ENCODE data around the gene SHISA5. TPM values are rescaled to one million over a fixed set of nuclear protein-coding genes. Genes with fewer than 3 reads are reported as not detected.

Gene SHISA5
- total and polyA plus RNA-seq, 2 of the 4 experiments (the other 2 are of a cell fraction): 82.3 to 162 TPM

GRCh38 chr3:48437812-48438211 lies 66.2 kb downstream of the SHISA5 start:
- no peaks in the 10 kb centered on the region for H3K9me3 ChIP-seq (ENCODE audit: control insufficient read depth, insufficient read depth, low read length)
- peaks cover 17% of the 10 kb centered on the region for H3K36me3 ChIP-seq (ENCODE audit: control insufficient read depth, insufficient read depth, low read length)
- no peak overlapping the region for H2AK9ac ChIP-seq (replicated peaks; ENCODE audit: low read depth, low read length, poor library complexity)
- H3K4me2 ChIP-seq (ENCODE audit: low read depth, low read length): no peak overlapping the region
- no peak overlapping the region for H3K27ac ChIP-seq (ENCODE audit: insufficient read depth, low read length)
- no peak for DNase-seq
- H3K4me3 ChIP-seq (ENCODE audit: insufficient read depth, low read depth, low read length): no peak overlapping the region
- no peak overlapping the region for H2BK20ac ChIP-seq (ENCODE audit: low read depth, low read length)
- no peak overlapping the region for H2AK5ac ChIP-seq (ENCODE audit: low read depth, low read length)
- no peak overlapping the region for H2BK15ac ChIP-seq (ENCODE audit: low read depth, low read length)
- 0 out of 2 replicates have a peak, but pooled peaks cover 2% of the 10 kb centered on the region for H3K4me1 ChIP-seq (ENCODE audit: control insufficient read depth, insufficient read depth, low read length)
- ChIA-PET CTCF (no interaction called here), POLR2A (ENCODE audit: unreplicated experiment) (no interaction called here)
- no peak overlapping the region for H3K56ac ChIP-seq (ENCODE audit: extremely low read depth, insufficient read depth, low read length)
- no peaks in the 10 kb centered on the region for H3K27me3 ChIP-seq (ENCODE audit: control insufficient read depth, insufficient read depth, low read length)
- peaks cover 6% of the 10 kb centered on the region; the same call in 1 of the 2 replicates for H4K20me1 ChIP-seq (ENCODE audit: insufficient read depth, low read length)
- 0 out of 2 replicates have a peak, but pooled peaks cover 4% of the 10 kb centered on the region for H3K9me1 ChIP-seq (ENCODE audit: insufficient read depth, low read length)
- no peak overlapping the region for H3K14ac ChIP-seq (replicated peaks; ENCODE audit: low read depth, low read length)
- dilution Hi-C loops (cut with HindIII; ENCODE audit: low sequenced_read_pairs, unreplicated experiment): no loop called here
- H3K18ac ChIP-seq (ENCODE audit: low read depth, low read length): no peak overlapping the region
- BruUV-seq (replicated peaks): no TSS peak
- H2BK5ac ChIP-seq (ENCODE audit: low read depth, low read length, poor library complexity, severe bottlenecking): no peak overlapping the region
- WGBS, 2 experiments (ENCODE audit: extremely low coverage in 2 of 2, insufficient read length in 1 of 2): 89% methylated on average over 1 of the region's 4 CpGs; no CpG with 5 or more reads in 1 of the 2 experiments
- in situ Hi-C loops (cut with MboI; ENCODE audit: low sequenced_read_pairs): loop anchor here (5.0 kb wide), 2 partner anchors 36 to 166 kb away; no protein-coding TSS in a partner anchor
- H2AFZ ChIP-seq (replicated peaks; ENCODE audit: low read length, poor library complexity): no peak overlapping the region
- H3K4ac ChIP-seq (ENCODE audit: low read depth, low read length): no peak overlapping the region
- no peak overlapping the region for H3K23ac ChIP-seq (ENCODE audit: low read depth, low read length)
- H4K8ac ChIP-seq (ENCODE audit: low read depth in 2 of 2, low read length in 2 of 2): no peak overlapping the region
- ATAC-seq (ENCODE audit: low read depth): no peak
- H4K91ac ChIP-seq (ENCODE audit: insufficient read depth, low read depth, low read length): no peak overlapping the region
- no peak overlapping the region for H2BK120ac ChIP-seq (ENCODE audit: low read depth, low read length)
- H3K79me1 ChIP-seq (ENCODE audit: low read depth in 1 of 2, low read length in 2 of 2): peaks cover 26 to 45% of the 10 kb centered on the region in 2 experiments
- H4K5ac ChIP-seq (ENCODE audit: low read depth, low read length): no peak overlapping the region
- intact Hi-C loops (cut with micrococcal nuclease): no loop called here
- no peak overlapping the region for H3K9ac ChIP-seq (ENCODE audit: low read depth, low read length)
- TF ChIP-seq RFX5 (IDR thresholded peaks at IDR 0.05; ENCODE audit: low read depth, low read length) (no peak), MXI1 (IDR thresholded peaks at IDR 0.05; ENCODE audit: borderline replicate concordance, low read depth, low read length) (no peak), CHD1 (IDR thresholded peaks at IDR 0.05; ENCODE audit: low read depth, low read length) (no peak)
